Esophagus muscularis mucosa (tissue), 3 donors: ENCODE measurements around the gene PRLH.

Experiments used
- POLR2AphosphoS5 ChIP-seq, 2 donors: sonication (generic); formaldehyde crosslinking; IDR thresholded peaks; one replicate each; pipeline ENCODE4 v1.6.1; 2017; ENCODE audit warnings: antibody characterized with exemption in 2 of 2
- TF ChIP-seq, protein P1 (sequence below), 3 experiments: fragments of 200-600 bp in 2 of 3; fragments of 450-650 bp in 1 of 3; sonication (generic) in 2 of 3; IDR thresholded peaks; one replicate each; pipeline ENCODE4 v1.5.1; 2017 to 2019; ENCODE audit warnings: antibody characterized with exemption in 3 of 3, mild to moderate bottlenecking in 2 of 3, moderate library complexity in 1 of 3

- TF ChIP-seq, protein P1, sequence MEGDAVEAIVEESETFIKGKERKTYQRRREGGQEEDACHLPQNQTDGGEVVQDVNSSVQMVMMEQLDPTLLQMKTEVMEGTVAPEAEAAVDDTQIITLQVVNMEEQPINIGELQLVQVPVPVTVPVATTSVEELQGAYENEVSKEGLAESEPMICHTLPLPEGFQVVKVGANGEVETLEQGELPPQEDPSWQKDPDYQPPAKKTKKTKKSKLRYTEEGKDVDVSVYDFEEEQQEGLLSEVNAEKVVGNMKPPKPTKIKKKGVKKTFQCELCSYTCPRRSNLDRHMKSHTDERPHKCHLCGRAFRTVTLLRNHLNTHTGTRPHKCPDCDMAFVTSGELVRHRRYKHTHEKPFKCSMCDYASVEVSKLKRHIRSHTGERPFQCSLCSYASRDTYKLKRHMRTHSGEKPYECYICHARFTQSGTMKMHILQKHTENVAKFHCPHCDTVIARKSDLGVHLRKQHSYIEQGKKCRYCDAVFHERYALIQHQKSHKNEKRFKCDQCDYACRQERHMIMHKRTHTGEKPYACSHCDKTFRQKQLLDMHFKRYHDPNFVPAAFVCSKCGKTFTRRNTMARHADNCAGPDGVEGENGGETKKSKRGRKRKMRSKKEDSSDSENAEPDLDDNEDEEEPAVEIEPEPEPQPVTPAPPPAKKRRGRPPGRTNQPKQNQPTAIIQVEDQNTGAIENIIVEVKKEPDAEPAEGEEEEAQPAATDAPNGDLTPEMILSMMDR (IDR thresholded peaks at IDR 0.05): no peak
- no peak for TF ChIP-seq POLR2AphosphoS5 (IDR thresholded peaks at IDR 0.05)
Observed at GRCh38 chr2:237581326-237581725, 15.0 kb downstream of the PRLH start.
